HepG2 (cell line): ENCODE data around the gene COQ9. TPM values are rescaled to one million over a fixed set of nuclear protein-coding genes. Genes with fewer than 3 reads are reported as not detected.

ENCODE experiments used
- DNMT1 ChIP-seq: sonication (generic); formaldehyde crosslinking; IDR thresholded peaks from 2 replicates; pipeline ENCODE4 v1.5.1; 2020; ENCODE audit warnings: mild to moderate bottlenecking, missing genetic modification reagents
- ETV6 ChIP-seq: sonication (generic); formaldehyde crosslinking; conservative IDR thresholded peaks from 2 replicates; pipeline ENCODE4 v1.4.0; 2020; ENCODE audit warnings: missing genetic modification reagents
- GLI4 ChIP-seq: sonication (generic); formaldehyde crosslinking; IDR thresholded peaks from 2 replicates; pipeline ENCODE4 v1.5.1; 2020; ENCODE audit warnings: missing genetic modification reagents, mild to moderate bottlenecking, moderate library complexity, borderline replicate concordance
- HDAC2 ChIP-seq: sonication (generic); formaldehyde crosslinking; IDR thresholded peaks from 2 replicates; pipeline ENCODE4 v1.4.0; 2020; ENCODE audit warnings: missing genetic modification reagents
- KDM1A ChIP-seq: IDR thresholded peaks from 2 replicates; pipeline ENCODE4 v1.6.1; 2016; ENCODE audit warnings: missing compliant biosample characterization
- LBX2 ChIP-seq: sonication (generic); formaldehyde crosslinking; IDR thresholded peaks from 2 replicates; pipeline ENCODE4 v1.5.0; 2020; ENCODE audit warnings: missing genetic modification reagents, mild to moderate bottlenecking, borderline replicate concordance
- PHF21A ChIP-seq: sonication (generic); formaldehyde crosslinking; IDR thresholded peaks from 2 replicates; pipeline ENCODE4 v1.5.0; 2020; ENCODE audit warnings: mild to moderate bottlenecking, missing genetic modification reagents
- PHF5A ChIP-seq: IDR thresholded peaks from one replicate; pipeline ENCODE4 v1.6.1; 2018; ENCODE audit warnings: low read depth, missing genetic modification reagents; ENCODE audit not compliant: unreplicated experiment
- SAP130 ChIP-seq: IDR thresholded peaks from 2 replicates; pipeline ENCODE4 v1.6.1; 2016; ENCODE audit warnings: low read depth
- SOX5 ChIP-seq: IDR thresholded peaks from 2 replicates; pipeline ENCODE4 v1.6.1; 2016; ENCODE audit warnings: borderline replicate concordance
- TFAP4 ChIP-seq: sonication (generic); IDR thresholded peaks from 2 replicates; pipeline ENCODE4 v1.6.1; 2016; ENCODE audit warnings: low read depth, borderline replicate concordance
- ZBTB25 ChIP-seq: IDR thresholded peaks from 2 replicates; pipeline ENCODE4 v1.6.1; 2018; ENCODE audit warnings: missing genetic modification reagents
- ZBTB43 ChIP-seq: sonication (generic); formaldehyde crosslinking; conservative IDR thresholded peaks from 2 replicates; pipeline ENCODE4 v1.4.0; 2020; ENCODE audit warnings: missing genetic modification reagents
- ZNF280B ChIP-seq: sonication (generic); formaldehyde crosslinking; IDR thresholded peaks from 2 replicates; pipeline ENCODE4 v1.5.0; 2020; ENCODE audit warnings: missing genetic modification reagents, mild to moderate bottlenecking, borderline replicate concordance
- ZNF570 ChIP-seq: sonication (generic); formaldehyde crosslinking; IDR thresholded peaks from 2 replicates; pipeline ENCODE4 v1.4.0; 2020; ENCODE audit warnings: mild to moderate bottlenecking, missing genetic modification reagents, borderline replicate concordance
- ZNF629 ChIP-seq: sonication (generic); formaldehyde crosslinking; conservative IDR thresholded peaks from 2 replicates; pipeline ENCODE4 v1.5.0; 2020; ENCODE audit warnings: missing genetic modification reagents
- ZNF747 ChIP-seq: sonication (generic); formaldehyde crosslinking; IDR thresholded peaks from 2 replicates; pipeline ENCODE4 v1.8.1; 2023; ENCODE audit warnings: missing genetic modification reagents, mild to moderate bottlenecking, borderline replicate concordance
- ZNF75D ChIP-seq: sonication (generic); formaldehyde crosslinking; IDR thresholded peaks from 2 replicates; pipeline ENCODE4 v1.8.1; 2023; ENCODE audit warnings: missing genetic modification reagents, mild to moderate bottlenecking, borderline replicate concordance
- ZNF761 ChIP-seq: sonication (generic); formaldehyde crosslinking; conservative IDR thresholded peaks from 2 replicates; pipeline ENCODE4 v1.4.0; 2020; ENCODE audit warnings: mild to moderate bottlenecking, missing genetic modification reagents
- ZNF800 ChIP-seq: sonication (generic); formaldehyde crosslinking; IDR thresholded peaks from 2 replicates; pipeline ENCODE4 v1.4.0; 2020; ENCODE audit warnings: missing genetic modification reagents
- polyA plus RNA-seq, 8 experiments: library from polyadenylated mRNA; depleted of rRNA in 3 of 8; stranded (reverse) in 7 of 8; unstranded in 1 of 8; fragments of >200 nt; fragmentation: Illumina TruSeq in 4 of 8; extraction: Trizol in 4 of 8; gene quantifications; 2 replicates each; pipeline versions ENCODE4 v1.2.1 to v1.2.3, GENCODE V29; 2011 to 2016; ENCODE audit warnings: low read depth in 4 of 8, missing spikeins in 1 of 8, mixed read lengths in 1 of 8; ENCODE audit not compliant: insufficient read depth in 1 of 8
- total RNA-seq, 5 experiments: library from RNA; depleted of rRNA; stranded (reverse); fragments of >200 nt; fragmentation: Illumina TruSeq; extraction: Trizol; gene quantifications; 2 replicates each; pipeline ENCODE4 v1.2.3, GENCODE V29; 2016; ENCODE audit warnings: low read depth in 1 of 5

Gene COQ9
- total and polyA plus RNA-seq, 2 of the 13 experiments (the other 11 are each of a cell fraction or from before 2014, with no cell fraction given): 57.5 to 108 TPM

GRCh38 chr16:57471852-57472664, 24.8 kb downstream of the COQ9 start (continued):
- TF ChIP-seq ZBTB25 (CRISPR knock-in tag) (peak; percentile 27; the same call in 1 of the 2 replicates), ETV6 (no peak), ZNF280B (CRISPR knock-in tag) (0 out of 2 replicates have a peak, but pooled peaks have one; percentile 11), KDM1A (no peak; the same call in 1 of the 2 replicates), ZNF629 (CRISPR knock-in tag) (peak; percentile 41; the same call in 1 of the 2 replicates), PHF5A (no peak), ZNF800 (CRISPR knock-in tag) (peak; percentile 80; the same call in 1 of the 2 replicates), ZNF75D (CRISPR knock-in tag) (no peak), HDAC2 (peak; percentile 77; the same call in 1 of the 2 replicates), GLI4 (CRISPR knock-in tag) (0 out of 2 replicates have a peak, but pooled peaks have one; percentile 82), SOX5 (peak; percentile 59; the same call in 1 of the 2 replicates), SAP130 (peak; percentile 91), LBX2 (CRISPR knock-in tag) (no peak), PHF21A (peak; percentile 94), ZNF747 (CRISPR knock-in tag) (0 out of 2 replicates have a peak, but pooled peaks have one; percentile 60), TFAP4 (no peak), ZNF761 (no peak), ZNF570 (CRISPR knock-in tag) (no peak), ZBTB43 (CRISPR knock-in tag) (peak; percentile 21; the same call in 1 of the 2 replicates), DNMT1 (no peak)
